ENCODE results near the gene TGFBRAP1. TPM values are rescaled to one million over a fixed set of nuclear protein-coding genes. Genes with fewer than 3 reads are reported as not detected.

The TGFBRAP1 gene
- total and polyA plus RNA-seq, 2 donors (not counting 3 experiments of a cell fraction or from before 2014, with no cell fraction given): 25.4 to 37.6 TPM

DNA sequence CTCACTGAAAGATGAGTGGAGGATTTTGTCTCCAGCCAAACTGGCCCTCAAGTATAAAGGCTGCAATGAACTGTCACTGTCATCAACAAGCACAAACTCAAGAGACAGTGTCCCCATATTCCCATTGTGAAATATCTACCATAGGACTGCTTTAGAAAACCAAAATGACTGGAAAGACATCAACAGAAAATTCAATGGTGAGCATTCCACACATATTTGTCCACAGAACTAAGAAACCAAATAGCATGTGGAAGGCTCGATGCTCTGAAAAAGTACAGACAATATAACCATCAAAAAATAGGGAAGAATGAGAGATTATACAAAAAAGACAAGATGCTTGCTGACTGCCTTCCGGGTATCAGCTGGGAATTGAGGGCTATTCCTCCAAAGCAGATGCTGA is 37.6 kb downstream of the TGFBRAP1 start:
- dilution Hi-C loops (cut with MboI; ENCODE audit: extremely low pct_ligation_motif_present, low sequenced_read_pairs): no loop called here
- TF ChIP-seq JUN (IDR thresholded peaks at IDR 0.05; ENCODE audit: borderline replicate concordance, insufficient read depth, insufficient read length, low read depth): no peak
- TF ChIP-seq GATA2 (IDR thresholded peaks at IDR 0.05; ENCODE audit: insufficient read depth, insufficient read length, low read depth, low read length): no peak
- TF ChIP-seq EZH2 (IDR thresholded peaks at IDR 0.05; ENCODE audit: borderline replicate concordance, low read depth, low read length, severe bottlenecking): no peak
- no peak for TF ChIP-seq POLR2A (IDR thresholded peaks at IDR 0.05; ENCODE audit: low read depth, low read length)
- TF ChIP-seq, protein P1, sequence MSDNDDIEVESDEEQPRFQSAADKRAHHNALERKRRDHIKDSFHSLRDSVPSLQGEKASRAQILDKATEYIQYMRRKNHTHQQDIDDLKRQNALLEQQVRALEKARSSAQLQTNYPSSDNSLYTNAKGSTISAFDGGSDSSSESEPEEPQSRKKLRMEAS (IDR thresholded peaks at IDR 0.05; ENCODE audit: insufficient read depth, insufficient read length): no peak
- no peak for TF ChIP-seq MYC (IDR thresholded peaks at IDR 0.05; ENCODE audit: low read depth, low read length)
- TF ChIP-seq, protein P2, sequence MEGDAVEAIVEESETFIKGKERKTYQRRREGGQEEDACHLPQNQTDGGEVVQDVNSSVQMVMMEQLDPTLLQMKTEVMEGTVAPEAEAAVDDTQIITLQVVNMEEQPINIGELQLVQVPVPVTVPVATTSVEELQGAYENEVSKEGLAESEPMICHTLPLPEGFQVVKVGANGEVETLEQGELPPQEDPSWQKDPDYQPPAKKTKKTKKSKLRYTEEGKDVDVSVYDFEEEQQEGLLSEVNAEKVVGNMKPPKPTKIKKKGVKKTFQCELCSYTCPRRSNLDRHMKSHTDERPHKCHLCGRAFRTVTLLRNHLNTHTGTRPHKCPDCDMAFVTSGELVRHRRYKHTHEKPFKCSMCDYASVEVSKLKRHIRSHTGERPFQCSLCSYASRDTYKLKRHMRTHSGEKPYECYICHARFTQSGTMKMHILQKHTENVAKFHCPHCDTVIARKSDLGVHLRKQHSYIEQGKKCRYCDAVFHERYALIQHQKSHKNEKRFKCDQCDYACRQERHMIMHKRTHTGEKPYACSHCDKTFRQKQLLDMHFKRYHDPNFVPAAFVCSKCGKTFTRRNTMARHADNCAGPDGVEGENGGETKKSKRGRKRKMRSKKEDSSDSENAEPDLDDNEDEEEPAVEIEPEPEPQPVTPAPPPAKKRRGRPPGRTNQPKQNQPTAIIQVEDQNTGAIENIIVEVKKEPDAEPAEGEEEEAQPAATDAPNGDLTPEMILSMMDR (IDR thresholded peaks at IDR 0.05; ENCODE audit: extremely low read depth in 1 of 2, insufficient read depth in 1 of 2, low read depth in 1 of 2, low read length in 2 of 2): no peak
- TF ChIP-seq POLR2AphosphoS5 (IDR thresholded peaks at IDR 0.05; ENCODE audit: insufficient read depth, low read depth, low read length): no peak
- TF ChIP-seq FOS (IDR thresholded peaks at IDR 0.05; ENCODE audit: borderline replicate concordance, insufficient read depth, low read length): no peak

More for the DNA sequence above, 37.6 kb downstream of the TGFBRAP1 start:
- H4K20me1 ChIP-seq (replicated peaks; ENCODE audit: control insufficient read depth, extremely low read depth, insufficient read depth, low read length): no peaks in the 10 kb centered on the region
- H3K36me3 ChIP-seq (ENCODE audit: control insufficient read depth in 2 of 2, extremely low read depth in 1 of 2, insufficient read depth in 2 of 2, low read length in 2 of 2): peaks cover 8 to 12% of the 10 kb centered on the region in 2 experiments
- BruUV-seq (replicated peaks): no TSS peak
- H3K4me3 ChIP-seq (replicated peaks in 1 of 3; ENCODE audit: insufficient read depth in 1 of 3, low read depth in 1 of 3, low read length in 3 of 3): no peak overlapping the region
- no peaks in the 10 kb centered on the region for H3K9me1 ChIP-seq (replicated peaks; ENCODE audit: control insufficient read depth, extremely low read depth, insufficient read depth, low read length)
- FAIRE-seq (no peak), DNase-seq (ENCODE audit: low read depth, low spot score) (no peak)
- H3K4me2 ChIP-seq (ENCODE audit: insufficient read depth, low read length): no peak overlapping the region
- H3K79me2 ChIP-seq (ENCODE audit: control insufficient read depth, insufficient read depth, low read length): peaks cover 3% of the 10 kb centered on the region
- no peak overlapping the region for H2AFZ ChIP-seq (ENCODE audit: low read depth, low read length)
- intact Hi-C loops (cut with micrococcal nuclease): no loop called here
- POLR2A ChIA-PET: no interaction called here
- H3K4me1 ChIP-seq (ENCODE audit: control insufficient read depth, extremely low read depth, insufficient read depth, low read length): no peaks in the 10 kb centered on the region
- no peaks in the 10 kb centered on the region for H3K9me3 ChIP-seq (replicated peaks; ENCODE audit: control insufficient read depth, insufficient read depth, low read length)
- H3K27ac ChIP-seq (ENCODE audit: insufficient read depth, low read depth, low read length): no peak overlapping the region
- no peak overlapping the region for H3K9ac ChIP-seq (replicated peaks; ENCODE audit: extremely low read depth, insufficient read depth, low read length)
- CTCF ChIA-PET: interaction anchor here (1.5 to 1.7 kb wide), 2 partner anchors 33 to 48 kb away, joined by 4 to 6 read pairs; no protein-coding TSS in a partner anchor
- no peaks in the 10 kb centered on the region for H3K27me3 ChIP-seq (ENCODE audit: control insufficient read depth in 2 of 2, insufficient read depth in 2 of 2, low read length in 2 of 2)
